Tibial nerve (tissue), 4 donors: ENCODE results near the gene ANKRD28. TPM values are rescaled to one million over a fixed set of nuclear protein-coding genes. Genes with fewer than 3 reads are reported as not detected.

Source experiments
- DNase-seq, 2 donors: peaks; one replicate each; pipeline ENCODE4 v3.0.0-alpha.2; 2019; ENCODE audit warnings: low spot score in 2 of 2
- H3K27ac ChIP-seq, 4 donors: fragments of 200-600 bp; sonication (generic) in 3 of 4; one replicate each; pipeline ENCODE4 v1.5.1; 2017 to 2019; ENCODE audit warnings: mild to moderate bottlenecking in 1 of 4
- H3K27me3 ChIP-seq, 2 donors: fragments of 200-600 bp; sonication (generic) in 1 of 2; one replicate each; pipeline versions ENCODE4 v1.5.1 to v1.6.0; 2017 to 2019
- H3K36me3 ChIP-seq, 3 donors: fragments of 200-600 bp; sonication (generic); one replicate each; pipeline ENCODE4 v1.5.1; 2018 to 2019
- H3K4me1 ChIP-seq, 4 donors: fragments of 200-600 bp; sonication (generic) in 3 of 4; one replicate each; pipeline ENCODE4 v1.5.1; 2017 to 2019
- H3K4me3 ChIP-seq, 4 donors: fragments of 200-600 bp; sonication (generic) in 3 of 4; one replicate each; pipeline ENCODE4 v1.5.1; 2017 to 2019; ENCODE audit warnings: mild to moderate bottlenecking in 1 of 4, moderate library complexity in 1 of 4
- H3K9me3 ChIP-seq, 4 donors: fragments of 200-600 bp; sonication (generic) in 3 of 4; one replicate each; pipeline ENCODE4 v1.5.1; 2017 to 2019
- EP300 ChIP-seq, 2 donors: sonication (generic); formaldehyde crosslinking; IDR thresholded peaks; one replicate each; pipeline ENCODE4 v1.6.1; 2017; ENCODE audit warnings: antibody characterized with exemption in 2 of 2, mild to moderate bottlenecking in 1 of 2
- POLR2A ChIP-seq, 2 donors: fragments of 450-650 bp; IDR thresholded peaks; one replicate each; pipeline ENCODE4 v1.6.1; 2017; ENCODE audit warnings: antibody characterized with exemption in 2 of 2, mild to moderate bottlenecking in 2 of 2, moderate library complexity in 2 of 2
- WGBS, 2 donors: methylation state at CpG; one replicate each; pipeline ENCODE4 v1.1.5; 2018; 5-methylcytosine and 5-hydroxymethylcytosine counted together
- total RNA-seq, 4 donors: library from RNA; depleted of rRNA; stranded (reverse); fragments of >200 nt; gene quantifications; one replicate each; pipeline ENCODE4 v1.1.0, GENCODE V29; 2016
- TF ChIP-seq, protein P1 (sequence below), 5 experiments: fragments of 200-600 bp in 3 of 5; fragments of 450-650 bp in 2 of 5; sonication (generic) in 3 of 5; IDR thresholded peaks; one replicate each; pipeline ENCODE4 v1.5.1; 2016 to 2019; ENCODE audit warnings: antibody characterized with exemption in 5 of 5, mild to moderate bottlenecking in 3 of 5, moderate library complexity in 2 of 5

Gene ANKRD28
- total RNA-seq, 4 donors from 2014 or later: 78.3 to 93.6 (median 81.0) TPM

DNA sequence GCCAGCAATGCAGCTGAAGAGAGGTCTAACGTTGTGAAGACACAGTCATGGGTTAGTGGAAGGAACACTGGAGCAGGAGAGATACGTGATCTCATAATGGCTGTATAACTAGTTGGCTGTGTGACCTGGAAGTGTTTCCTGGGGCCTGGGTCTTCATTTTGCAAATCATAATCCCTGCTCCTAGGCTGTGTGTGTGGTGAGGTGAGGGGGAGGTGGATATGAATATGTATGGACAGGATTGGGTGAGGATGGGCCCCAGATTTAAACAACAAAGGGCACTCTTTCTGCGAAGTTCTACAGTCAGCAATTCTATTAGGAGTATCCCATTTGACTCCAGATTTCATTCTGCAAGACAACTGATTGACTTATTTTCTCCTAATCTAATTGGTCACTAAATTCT is 41.3 kb downstream of the ANKRD28 start:
- DNase-seq: no peak
- H3K27ac ChIP-seq: no peak overlapping the region
- H3K4me3 ChIP-seq: no peak overlapping the region
- H3K27me3 ChIP-seq: no peaks in the 10 kb centered on the region
- TF ChIP-seq, protein P1, sequence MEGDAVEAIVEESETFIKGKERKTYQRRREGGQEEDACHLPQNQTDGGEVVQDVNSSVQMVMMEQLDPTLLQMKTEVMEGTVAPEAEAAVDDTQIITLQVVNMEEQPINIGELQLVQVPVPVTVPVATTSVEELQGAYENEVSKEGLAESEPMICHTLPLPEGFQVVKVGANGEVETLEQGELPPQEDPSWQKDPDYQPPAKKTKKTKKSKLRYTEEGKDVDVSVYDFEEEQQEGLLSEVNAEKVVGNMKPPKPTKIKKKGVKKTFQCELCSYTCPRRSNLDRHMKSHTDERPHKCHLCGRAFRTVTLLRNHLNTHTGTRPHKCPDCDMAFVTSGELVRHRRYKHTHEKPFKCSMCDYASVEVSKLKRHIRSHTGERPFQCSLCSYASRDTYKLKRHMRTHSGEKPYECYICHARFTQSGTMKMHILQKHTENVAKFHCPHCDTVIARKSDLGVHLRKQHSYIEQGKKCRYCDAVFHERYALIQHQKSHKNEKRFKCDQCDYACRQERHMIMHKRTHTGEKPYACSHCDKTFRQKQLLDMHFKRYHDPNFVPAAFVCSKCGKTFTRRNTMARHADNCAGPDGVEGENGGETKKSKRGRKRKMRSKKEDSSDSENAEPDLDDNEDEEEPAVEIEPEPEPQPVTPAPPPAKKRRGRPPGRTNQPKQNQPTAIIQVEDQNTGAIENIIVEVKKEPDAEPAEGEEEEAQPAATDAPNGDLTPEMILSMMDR (IDR thresholded peaks at IDR 0.05): no peak
- TF ChIP-seq EP300 (IDR thresholded peaks at IDR 0.05) (no peak), POLR2A (IDR thresholded peaks at IDR 0.05) (no peak)
- no peaks in the 10 kb centered on the region for H3K9me3 ChIP-seq
- 65 to 68% methylated on average over 3 of the region's 3 CpGs for WGBS, 2 donors
- H3K4me1 ChIP-seq: peaks cover 0 to 13% (median 0%) of the 10 kb centered on the region in 4 donors
- no peaks in the 10 kb centered on the region for H3K36me3 ChIP-seq

DNA sequence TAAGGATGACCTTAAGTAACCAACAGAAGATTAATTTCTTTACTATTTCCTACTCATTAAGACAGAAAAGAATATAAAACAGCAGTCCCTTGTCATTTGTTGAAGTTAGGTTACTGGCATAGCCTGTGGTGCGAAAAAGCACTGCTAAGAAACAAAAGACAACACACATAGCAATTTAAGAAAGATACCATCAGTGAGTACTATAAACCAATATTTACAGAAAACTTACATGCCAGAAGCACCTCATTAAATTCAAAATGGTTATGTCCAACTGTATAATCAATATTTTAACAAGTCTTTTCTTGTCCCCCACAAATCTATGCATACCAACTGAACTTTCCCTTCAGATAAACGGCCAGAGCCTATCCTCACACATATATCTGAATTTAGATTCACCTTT is 42.0 kb downstream of the ANKRD28 start:
- no peaks in the 10 kb centered on the region for H3K27me3 ChIP-seq
- no peak overlapping the region for H3K4me3 ChIP-seq
- TF ChIP-seq EP300 (IDR thresholded peaks at IDR 0.05): no peak
- TF ChIP-seq, protein P1 (IDR thresholded peaks at IDR 0.05): no peak
- no peak for TF ChIP-seq POLR2A (IDR thresholded peaks at IDR 0.05)
- no peak for DNase-seq
- WGBS, 2 donors: 78 to 87% methylated on average over 2 of the region's 2 CpGs
- H3K9me3 ChIP-seq: no peaks in the 10 kb centered on the region
- H3K36me3 ChIP-seq: peaks cover 0 to 2% (median 0%) of the 10 kb centered on the region in 3 donors
- peaks cover 0 to 13% (median 0%) of the 10 kb centered on the region in 4 donors for H3K4me1 ChIP-seq
- peak overlapping the region in 2 of 4 donors; percentile 31 to 43 for H3K27ac ChIP-seq

DNA sequence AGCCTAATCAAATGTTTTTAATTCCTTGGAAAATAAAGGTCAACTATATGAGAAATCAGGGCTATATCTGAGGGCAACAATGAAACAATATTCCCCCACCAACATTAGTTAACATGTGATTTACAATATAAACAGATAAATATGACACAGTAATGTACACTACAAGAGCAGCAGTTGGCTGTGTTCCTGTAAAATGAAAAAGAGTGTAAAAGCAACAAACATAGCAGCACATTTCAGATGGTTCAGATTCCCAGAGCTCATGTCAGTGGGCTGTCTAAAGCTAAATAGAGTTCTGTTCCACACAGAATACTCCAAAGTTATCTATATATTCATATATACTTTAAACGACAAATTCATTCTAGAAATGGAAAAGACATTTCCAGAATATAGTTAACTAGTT is 42.6 kb downstream of the ANKRD28 start:
- H3K4me1 ChIP-seq: peaks cover 0 to 13% (median 0%) of the 10 kb centered on the region in 4 donors
- TF ChIP-seq, protein P1 (IDR thresholded peaks at IDR 0.05): no peak
- TF ChIP-seq POLR2A (IDR thresholded peaks at IDR 0.05): no peak
- no peak for TF ChIP-seq EP300 (IDR thresholded peaks at IDR 0.05)
- H3K36me3 ChIP-seq: peaks cover 0 to 8% (median 0%) of the 10 kb centered on the region in 3 donors
- no peak for DNase-seq
- no peaks in the 10 kb centered on the region for H3K27me3 ChIP-seq
- WGBS, 2 donors: 27 to 35% methylated on average over 1 of the region's 1 CpG
- no peak overlapping the region for H3K4me3 ChIP-seq
- H3K9me3 ChIP-seq: no peaks in the 10 kb centered on the region
- H3K27ac ChIP-seq: peak overlapping the region in 2 of 4 donors; percentile 29 to 43

DNA sequence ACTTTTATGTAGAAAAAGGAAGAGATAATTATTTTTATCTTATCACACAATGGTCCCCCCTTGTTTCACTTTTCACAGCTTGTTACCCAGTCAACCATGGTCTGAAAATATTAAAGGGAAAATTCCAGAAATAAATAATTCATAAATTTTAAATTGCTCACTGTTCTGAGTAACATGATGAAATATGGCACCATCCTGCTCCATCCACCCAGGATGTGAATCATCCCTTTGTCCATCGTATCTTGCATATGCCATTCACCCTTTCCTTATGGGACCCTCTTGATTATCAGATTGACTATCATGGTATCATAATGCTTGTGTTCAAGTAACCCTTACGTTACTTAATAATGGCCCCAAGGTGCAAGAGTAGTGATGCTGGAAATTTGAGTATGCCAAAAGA is 43.7 kb downstream of the ANKRD28 start:
- WGBS, 2 donors: 69 to 70% methylated on average over 2 of the region's 2 CpGs
- TF ChIP-seq EP300 (IDR thresholded peaks at IDR 0.05) (no peak), POLR2A (IDR thresholded peaks at IDR 0.05) (no peak)
- TF ChIP-seq, protein P1 (IDR thresholded peaks at IDR 0.05): no peak
- Histone ChIP-seq H3K4me1 (peaks cover 0 to 13% (median 0%) of the 10 kb centered on the region in 4 donors), H3K9me3 (no peaks in the 10 kb centered on the region), H3K36me3 (peaks cover 0 to 15% (median 0%) of the 10 kb centered on the region in 3 donors), H3K27me3 (no peaks in the 10 kb centered on the region), H3K4me3 (no peak overlapping the region), H3K27ac (peak overlapping the region in 2 of 4 donors; percentile 51 to 65)
- DNase-seq: no peak

DNA sequence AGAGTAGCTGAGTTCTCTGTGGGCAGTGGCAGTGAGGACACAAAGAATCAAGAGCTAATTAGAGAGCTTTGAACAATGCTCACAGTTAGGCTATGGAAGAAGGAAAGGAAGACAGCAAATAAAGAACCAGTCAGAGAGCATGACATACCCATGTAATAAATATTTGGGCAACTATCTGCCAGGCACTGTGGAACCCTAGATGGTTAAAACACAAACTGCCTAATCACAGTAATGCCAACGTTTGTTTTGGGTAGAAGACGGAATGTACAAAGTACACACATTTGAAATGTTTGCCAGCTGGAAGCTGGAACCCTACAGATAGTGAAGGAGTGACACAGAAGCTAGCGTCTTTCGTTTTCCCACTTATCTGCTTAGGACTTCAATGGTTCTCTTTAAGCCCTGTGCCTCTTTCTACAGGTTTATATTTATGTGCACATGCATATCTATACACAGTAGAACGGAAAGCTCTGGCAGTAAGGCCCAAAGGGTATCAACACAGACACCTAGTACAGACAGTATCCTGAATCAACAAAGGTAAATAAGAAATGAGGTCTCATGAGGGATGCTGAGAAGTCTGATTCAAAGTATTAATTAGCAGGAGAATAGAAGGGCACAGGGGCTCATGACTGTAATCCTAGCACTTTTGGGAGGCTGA is 44.6 kb downstream of the ANKRD28 start:
- Histone ChIP-seq H3K27ac (peak overlapping the region in 2 of 4 donors; percentile 51 to 65), H3K4me1 (peaks cover 0 to 12% (median 0%) of the 10 kb centered on the region in 4 donors), H3K27me3 (no peaks in the 10 kb centered on the region), H3K9me3 (no peaks in the 10 kb centered on the region), H3K4me3 (no peak overlapping the region), H3K36me3 (peaks cover 0 to 20% (median 0%) of the 10 kb centered on the region in 3 donors)
- WGBS, 2 donors: 44 to 56% methylated on average over 5 of the region's 5 CpGs
- no peak for DNase-seq
- TF ChIP-seq, protein P1 (IDR thresholded peaks at IDR 0.05): no peak
- TF ChIP-seq POLR2A (IDR thresholded peaks at IDR 0.05): no peak
- TF ChIP-seq EP300 (IDR thresholded peaks at IDR 0.05): peak in 1 of 2 donors; percentile 46
